ENCODE results near the gene LMNA. TPM values are rescaled to one million over a fixed set of nuclear protein-coding genes. Genes with fewer than 3 reads are reported as not detected.

The LMNA gene
- total and polyA plus RNA-seq, 2 of the 4 experiments (the other 2 are of a cell fraction): 563 to 755 TPM

GRCh38 chr1:156145650-156146019 lies 31.1 kb downstream of the LMNA start:
- Histone ChIP-seq H3K23ac (ENCODE audit: low read depth, low read length) (no peak overlapping the region), H3K9me3 (ENCODE audit: control insufficient read depth, insufficient read depth, low read length) (no peaks in the 10 kb centered on the region), H3K27ac (ENCODE audit: insufficient read depth, low read length) (no peak overlapping the region), H3K27me3 (ENCODE audit: control insufficient read depth, insufficient read depth, low read length) (peaks cover 14% of the 10 kb centered on the region; the same call in 1 of the 2 replicates), H3K9me1 (ENCODE audit: insufficient read depth, low read length) (0 out of 2 replicates have a peak, but pooled peaks cover 8% of the 10 kb centered on the region), H4K20me1 (ENCODE audit: insufficient read depth, low read length) (peaks cover 22% of the 10 kb centered on the region), H4K91ac (ENCODE audit: insufficient read depth, low read depth, low read length) (no peak overlapping the region), H3K4me3 (ENCODE audit: insufficient read depth, low read depth, low read length) (no peak overlapping the region), H2BK120ac (ENCODE audit: low read depth, low read length) (no peak overlapping the region), H3K4me2 (ENCODE audit: low read depth, low read length) (no peak overlapping the region), H3K4ac (ENCODE audit: low read depth, low read length) (no peak overlapping the region), H2AK9ac (replicated peaks; ENCODE audit: low read depth, low read length, poor library complexity) (no peak overlapping the region), H2AFZ (replicated peaks; ENCODE audit: low read length, poor library complexity) (no peak overlapping the region), H2BK20ac (ENCODE audit: low read depth, low read length) (no peak overlapping the region), H3K56ac (ENCODE audit: extremely low read depth, insufficient read depth, low read length) (no peak overlapping the region), H3K4me1 (ENCODE audit: control insufficient read depth, insufficient read depth, low read length) (peaks cover 15% of the 10 kb centered on the region; the same call in 1 of the 2 replicates), H4K8ac (ENCODE audit: low read depth in 2 of 2, low read length in 2 of 2) (no peak overlapping the region), H2BK15ac (ENCODE audit: low read depth, low read length) (no peak overlapping the region), H3K36me3 (ENCODE audit: control insufficient read depth, insufficient read depth, low read length) (peaks cover 7% of the 10 kb centered on the region), H2AK5ac (ENCODE audit: low read depth, low read length) (no peak overlapping the region), H4K5ac (ENCODE audit: low read depth, low read length) (no peak overlapping the region), H3K79me1 (ENCODE audit: low read depth in 1 of 2, low read length in 2 of 2) (peaks cover 0 to 16% of the 10 kb centered on the region in 2 experiments; a peak in 2 of 4 replicates), H3K18ac (ENCODE audit: low read depth, low read length) (no peak overlapping the region), H3K14ac (replicated peaks; ENCODE audit: low read depth, low read length) (no peak overlapping the region), H3K9ac (ENCODE audit: low read depth, low read length) (no peak overlapping the region), H2BK5ac (ENCODE audit: low read depth, low read length, poor library complexity, severe bottlenecking) (no peak overlapping the region)
- intact Hi-C loops (cut with micrococcal nuclease) (loop anchor here (1.0 to 2.0 kb wide), 3 partner anchors 47 to 174 kb away; no protein-coding TSS in a partner anchor), in situ Hi-C loops (cut with MboI; ENCODE audit: low sequenced_read_pairs) (loop anchor here (5.0 kb wide), 1 partner anchor 82 kb away; no protein-coding TSS in a partner anchor), dilution Hi-C loops (cut with HindIII; ENCODE audit: low sequenced_read_pairs, unreplicated experiment) (no loop called here)
- ATAC-seq (ENCODE audit: low read depth): no peak
- WGBS, 2 experiments (ENCODE audit: extremely low coverage in 2 of 2, insufficient read length in 1 of 2): 92% methylated on average over 2 of the region's 2 CpGs; no CpG with 5 or more reads in 1 of the 2 experiments
- DNase-seq: no peak
- TF ChIP-seq FOS (IDR thresholded peaks at IDR 0.05; ENCODE audit: low read depth, low read length) (no peak), POLR2A (IDR thresholded peaks at IDR 0.05; ENCODE audit: low read depth, low read length) (0 out of 2 replicates have a peak, but pooled peaks have one; percentile 10), CHD1 (IDR thresholded peaks at IDR 0.05; ENCODE audit: low read depth, low read length) (no peak)
- ChIA-PET POLR2A (ENCODE audit: unreplicated experiment) (no interaction called here), CTCF (interaction anchor here (0.7 to 1.0 kb wide), 6 partner anchors 18 to 88 kb away, joined by 3 to 7 read pairs (median 3); no protein-coding TSS in a partner anchor)
- no TSS peak for BruUV-seq (replicated peaks)
